GM18519 (cell line): Measurements from ENCODE around the gene NPR2.

ENCODE experiments used
- ATAC-seq: cut with Tn5 transposase; IDR thresholded peaks from one replicate; pipeline ENCODE4 v1.9.1; 2021; ENCODE audit warnings: mild to moderate bottlenecking, moderate library complexity; ENCODE audit not compliant: unreplicated experiment, low FRiP score

The NPR2 gene

GRCh38 chr9:35763181-35763580, 28.2 kb upstream of the NPR2 start:
- no peak for ATAC-seq

GRCh38 chr9:35763803-35764202, 27.6 kb upstream of the NPR2 start:
- no peak for ATAC-seq

GRCh38 chr9:35766997-35767396, 24.4 kb upstream of the NPR2 start:
- no peak for ATAC-seq

GRCh38 chr9:35767458-35767857, 23.9 kb upstream of the NPR2 start:
- ATAC-seq, result no peak

- ATAC-seq, result no peak
Observed at GRCh38 chr9:35769763-35770162, 21.6 kb upstream of the NPR2 start.

GRCh38 chr9:35771075-35771433, 20.3 kb upstream of the NPR2 start:
- ATAC-seq, result no peak

GRCh38 chr9:35771534-35771933, 19.9 kb upstream of the NPR2 start:
- no peak for ATAC-seq

- no peak for ATAC-seq
Observed at GRCh38 chr9:35771943-35772342, 19.4 kb upstream of the NPR2 start.

- ATAC-seq, result no peak
Observed at GRCh38 chr9:35774907-35775635, 16.3 kb upstream of the NPR2 start.

GRCh38 chr9:35776018-35776417, 15.4 kb upstream of the NPR2 start:
- no peak for ATAC-seq

GRCh38 chr9:35778496-35778895, 12.9 kb upstream of the NPR2 start:
- ATAC-seq, result no peak

- ATAC-seq, result no peak
Observed at GRCh38 chr9:35781066-35781465, 10.3 kb upstream of the NPR2 start.

- no peak for ATAC-seq
Observed at GRCh38 chr9:35783418-35783817, 8.0 kb upstream of the NPR2 start.

- ATAC-seq, result no peak
Observed at GRCh38 chr9:35789541-35789940, 1.9 kb upstream of the NPR2 start.

GRCh38 chr9:35790025-35790384, 1.4 kb upstream of the NPR2 start:
- ATAC-seq, result no peak

- no peak for ATAC-seq
Observed at GRCh38 chr9:35790385-35791296, 750 bp upstream of the NPR2 start.

GRCh38 chr9:35792024-35792813, 828 bp downstream of the NPR2 start:
- ATAC-seq, result no peak

- ATAC-seq, result no peak
Observed at GRCh38 chr9:35792826-35793225, 1.4 kb downstream of the NPR2 start.

GRCh38 chr9:35793461-35793860, 2.1 kb downstream of the NPR2 start:
- no peak for ATAC-seq

GRCh38 chr9:35795695-35796094, 4.3 kb downstream of the NPR2 start:
- ATAC-seq, result no peak
